Lower lobe of right lung (tissue), 2 donors: Measurements from ENCODE around the gene SLC30A7. TPM values are rescaled to one million over a fixed set of nuclear protein-coding genes. Genes with fewer than 3 reads are reported as not detected.
A peak's percentile ranks its signal among the peaks of the same experiment; 100 is the strongest.
"Not testable (repeated sequence)": the region's sequence is repeated elsewhere in the genome, so short reads cannot be mapped to it uniquely, and the experiment has no call there.

Experiments used
- ATAC-seq, 2 donors: fragments of 200-7000 bp; cut with Tn5 transposase; one replicate each; pipeline ENCODE4 v1.9.1; 2020 to 2022; ENCODE audit warnings: mild to moderate bottlenecking in 2 of 2, moderate library complexity in 2 of 2
- DNase-seq: peaks from one replicate; pipeline ENCODE4 v3.0.0-alpha.2; 2020
- H3K27ac ChIP-seq: fragments of 200-600 bp; one replicate; pipeline ENCODE4 v1.8.0; 2022
- H3K27me3 ChIP-seq: fragments of 200-600 bp; one replicate; pipeline ENCODE4 v1.8.0; 2022; ENCODE audit warnings: low read depth
- H3K36me3 ChIP-seq: fragments of 200-600 bp; one replicate; pipeline ENCODE4 v1.8.0; 2022; ENCODE audit warnings: mild to moderate bottlenecking
- H3K4me1 ChIP-seq: fragments of 200-600 bp; one replicate; pipeline ENCODE4 v1.8.0; 2022
- H3K4me3 ChIP-seq: fragments of 200-600 bp; one replicate; pipeline ENCODE4 v1.8.0; 2022; ENCODE audit warnings: mild to moderate bottlenecking
- H3K9me3 ChIP-seq: fragments of 200-600 bp; one replicate; pipeline ENCODE4 v1.8.0; 2022
- CTCF ChIP-seq: fragments of 200-600 bp; IDR thresholded peaks from one replicate; pipeline ENCODE4 v1.8.0; 2022; ENCODE audit warnings: antibody characterized with exemption, mild to moderate bottlenecking
- intact Hi-C: fragments of 100-400 bp; cut with DNase I; formaldehyde crosslinking; loops from one replicate; pipeline ENCODE4 v1.11.0; 2022
- total RNA-seq: library from RNA; stranded (reverse); fragmentation: NEBNext Ultra II Directional; extraction: Animal tissue kit (Norgen Biotek cat#: 25700); gene quantifications from one replicate; pipeline ENCODE4 v1.2.1, GENCODE V29; 2021
- donor health status: DM: no; HTN: yes; CAD: no; lungs with severe emphysema.

SLC30A7 gene
- total RNA-seq, 1 donor from 2014 or later: 35.6 TPM

DNA sequence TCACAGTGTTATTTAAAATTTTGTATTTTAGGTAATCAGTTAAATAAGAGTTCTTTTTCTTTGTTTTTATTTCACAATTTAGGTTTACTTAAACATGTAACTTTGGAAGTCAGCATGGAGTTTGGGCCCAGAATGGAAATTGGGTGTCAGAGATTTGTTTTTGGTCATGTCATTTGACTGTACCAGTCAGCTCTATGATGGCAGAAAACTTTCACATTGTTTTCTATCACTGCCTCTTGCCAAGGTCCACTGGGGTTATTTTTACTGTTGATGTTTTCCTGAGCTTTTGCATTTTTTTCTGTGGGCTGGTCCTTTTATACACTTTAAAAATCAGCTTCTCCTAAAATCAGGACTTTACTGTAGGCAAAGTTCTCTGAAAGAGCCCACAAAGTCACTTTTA lies 54.4 kb downstream of the SLC30A7 start:
- no peak overlapping the region for H3K4me3 ChIP-seq
- H3K27ac ChIP-seq: peak overlapping the region; percentile 28
- intact Hi-C loops: no loop called here
- peaks cover 5% of the 10 kb centered on the region for H3K36me3 ChIP-seq
- no peak for DNase-seq
- no peaks in the 10 kb centered on the region for H3K27me3 ChIP-seq
- H3K4me1 ChIP-seq: peaks cover 26% of the 10 kb centered on the region
- no peaks in the 10 kb centered on the region for H3K9me3 ChIP-seq
- no peak for TF ChIP-seq CTCF
- no peak for ATAC-seq

DNA sequence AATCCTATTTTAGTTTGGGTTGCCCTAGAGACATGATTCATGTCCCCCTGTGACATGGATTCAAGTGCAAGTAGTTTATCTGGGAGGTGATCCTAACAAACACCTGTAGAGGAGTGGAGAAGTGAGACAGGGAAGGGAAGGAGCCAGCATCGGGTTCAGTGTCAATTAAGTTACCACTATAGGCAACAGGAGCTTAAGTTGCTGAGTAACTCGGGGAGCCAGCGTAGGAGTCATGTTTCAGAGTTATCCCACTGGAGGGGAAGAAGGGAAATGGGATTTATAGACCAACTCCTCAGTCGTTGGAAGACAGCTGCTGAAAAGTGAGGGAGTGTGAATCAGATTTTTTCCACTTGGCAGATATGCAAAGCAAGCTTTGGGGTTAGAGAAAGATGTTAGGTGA lies 54.9 kb downstream of the SLC30A7 start:
- no peak for ATAC-seq
- no peak for DNase-seq
- intact Hi-C loops: no loop called here
- Histone ChIP-seq H3K27ac (peak overlapping the region; percentile 28), H3K4me1 (peaks cover 30% of the 10 kb centered on the region), H3K9me3 (no peaks in the 10 kb centered on the region), H3K27me3 (no peaks in the 10 kb centered on the region), H3K36me3 (peaks cover 5% of the 10 kb centered on the region), H3K4me3 (no peak overlapping the region)
- no peak for TF ChIP-seq CTCF

- intact Hi-C loops: no loop called here
- H3K4me1 ChIP-seq: peaks cover 31% of the 10 kb centered on the region
- H3K27me3 ChIP-seq: no peaks in the 10 kb centered on the region
- DNase-seq (no peak), ATAC-seq (no peak)
- H3K27ac ChIP-seq: no peak overlapping the region
- peaks cover 5% of the 10 kb centered on the region for H3K36me3 ChIP-seq
- no peak for TF ChIP-seq CTCF
- no peak overlapping the region for H3K4me3 ChIP-seq
- H3K9me3 ChIP-seq: no peaks in the 10 kb centered on the region
These were observed 56.3 kb downstream of the SLC30A7 start for GRCh38 chr1:100952104-100952745.

- H3K36me3 ChIP-seq, ATAC-seq, DNase-seq, intact Hi-C loops, H3K9me3 ChIP-seq, H3K4me3 ChIP-seq, H3K27me3 ChIP-seq, H3K27ac ChIP-seq: not testable (repeated sequence)
- peaks cover 31% of the 10 kb centered on the region for H3K4me1 ChIP-seq
These were observed 57.1 kb downstream of the SLC30A7 start for GRCh38 chr1:100952970-100953369.

GRCh38 chr1:100953960-100954730 lies 58.3 kb downstream of the SLC30A7 start:
- Histone ChIP-seq H3K27me3 (no peaks in the 10 kb centered on the region), H3K27ac (no peak overlapping the region), H3K4me1 (peaks cover 24% of the 10 kb centered on the region), H3K4me3 (no peak overlapping the region), H3K9me3 (no peaks in the 10 kb centered on the region), H3K36me3 (peaks cover 5% of the 10 kb centered on the region)
- TF ChIP-seq CTCF: no peak
- no peak for ATAC-seq
- no peak for DNase-seq
- intact Hi-C loops: no loop called here

- H3K27ac ChIP-seq: no peak overlapping the region
- peaks cover 13% of the 10 kb centered on the region for H3K4me1 ChIP-seq
- peaks cover 5% of the 10 kb centered on the region for H3K36me3 ChIP-seq
- no peak overlapping the region for H3K4me3 ChIP-seq
- H3K9me3 ChIP-seq: no peaks in the 10 kb centered on the region
- no peak for TF ChIP-seq CTCF
- intact Hi-C loops: no loop called here
- H3K27me3 ChIP-seq: no peaks in the 10 kb centered on the region
- ATAC-seq (no peak), DNase-seq (no peak)
These were observed 59.4 kb downstream of the SLC30A7 start for GRCh38 chr1:100955322-100955721.
